SW480 (cell line): ENCODE measurements around the gene SCRN1.
A peak's percentile ranks its signal among the peaks of the same experiment; 100 is the strongest.

Experiments
- DNase-seq: peaks from one replicate; pipeline ENCODE4 v3.0.0-alpha.2; 2016; ENCODE audit warnings: low spot score

Gene SCRN1

GRCh38 chr7:30003098-30003497 lies 13.5 kb upstream of the SCRN1 start:
- DNase-seq, result no peak

- DNase-seq, result no peak
These were observed 12.4 kb upstream of the SCRN1 start for GRCh38 chr7:30001998-30002397.

- DNase-seq, result no peak
These were observed 8.9 kb upstream of the SCRN1 start for GRCh38 chr7:29998489-29998888.

GRCh38 chr7:29996321-29996720 lies 6.7 kb upstream of the SCRN1 start:
- no peak for DNase-seq

- no peak for DNase-seq
These were observed 6.1 kb upstream of the SCRN1 start for GRCh38 chr7:29995652-29996051.

- no peak for DNase-seq
These were observed 3.5 kb upstream of the SCRN1 start for GRCh38 chr7:29993140-29993539.

- no peak for DNase-seq
These were observed 2.3 kb upstream of the SCRN1 start for GRCh38 chr7:29991937-29992336.

- no peak for DNase-seq
These were observed 1.3 kb upstream of the SCRN1 start for GRCh38 chr7:29990931-29991330.

- peak; percentile 72 for DNase-seq
These were observed 961 bp downstream of the SCRN1 start for GRCh38 chr7:29988424-29989256.

GRCh38 chr7:29987811-29988317 lies 1.7 kb downstream of the SCRN1 start:
- DNase-seq, result peak; percentile 95

GRCh38 chr7:29987083-29987482 lies 2.5 kb downstream of the SCRN1 start:
- DNase-seq, result peak; percentile 34

GRCh38 chr7:29980151-29980550 lies 9.4 kb downstream of the SCRN1 start:
- no peak for DNase-seq

GRCh38 chr7:29977886-29978651 lies 11.5 kb downstream of the SCRN1 start:
- DNase-seq, result no peak

GRCh38 chr7:29976673-29977415 lies 12.8 kb downstream of the SCRN1 start:
- no peak for DNase-seq

- DNase-seq, result no peak
These were observed 13.3 kb downstream of the SCRN1 start for GRCh38 chr7:29976266-29976665.

- DNase-seq, result no peak
These were observed 14.0 kb downstream of the SCRN1 start for GRCh38 chr7:29975561-29975960.

GRCh38 chr7:29974286-29974685 lies 15.3 kb downstream of the SCRN1 start:
- DNase-seq, result no peak

GRCh38 chr7:29972315-29972669 lies 17.3 kb downstream of the SCRN1 start:
- DNase-seq, result no peak

- no peak for DNase-seq
These were observed 17.9 kb downstream of the SCRN1 start for GRCh38 chr7:29971566-29972314.

- DNase-seq, result no peak
These were observed 19.4 kb downstream of the SCRN1 start for GRCh38 chr7:29970158-29970557.

- no peak for DNase-seq
These were observed 19.9 kb downstream of the SCRN1 start for GRCh38 chr7:29969738-29970137.
